ENCODE measurements around the gene TTLL11.

Gene TTLL11

GRCh38 chr9:122059214-122059954, 33.7 kb downstream of the TTLL11 start:
- Histone ChIP-seq H3K4me3 (ENCODE audit: low read length in 2 of 2) (no peak overlapping the region), H3K9ac (ENCODE audit: low read depth in 1 of 2, low read length in 2 of 2) (no peak overlapping the region), H3K27ac (ENCODE audit: low read depth in 2 of 2, low read length in 2 of 2) (no peak overlapping the region), H3K4me1 (ENCODE audit: control insufficient read depth in 2 of 2, insufficient read depth in 2 of 2, low read length in 2 of 2) (peaks cover 0 to 4% of the 10 kb centered on the region in 2 donors), H3K9me3 (ENCODE audit: control insufficient read depth in 2 of 2, low read length in 2 of 2) (no peaks in the 10 kb centered on the region), H3K27me3 (ENCODE audit: control insufficient read depth in 2 of 2, insufficient read depth in 2 of 2, low read length in 2 of 2) (no peaks in the 10 kb centered on the region), H3K36me3 (ENCODE audit: control insufficient read depth in 2 of 2, insufficient read depth in 2 of 2, low read length in 2 of 2) (no peaks in the 10 kb centered on the region)

GRCh38 chr9:122058709-122059108, 34.4 kb downstream of the TTLL11 start:
- Histone ChIP-seq H3K9ac (ENCODE audit: low read depth in 1 of 2, low read length in 2 of 2) (no peak overlapping the region), H3K9me3 (ENCODE audit: control insufficient read depth in 2 of 2, low read length in 2 of 2) (no peaks in the 10 kb centered on the region), H3K4me1 (ENCODE audit: control insufficient read depth in 2 of 2, insufficient read depth in 2 of 2, low read length in 2 of 2) (peaks cover 0 to 4% of the 10 kb centered on the region in 2 donors), H3K36me3 (ENCODE audit: control insufficient read depth in 2 of 2, insufficient read depth in 2 of 2, low read length in 2 of 2) (no peaks in the 10 kb centered on the region), H3K27me3 (ENCODE audit: control insufficient read depth in 2 of 2, insufficient read depth in 2 of 2, low read length in 2 of 2) (no peaks in the 10 kb centered on the region), H3K27ac (ENCODE audit: low read depth in 2 of 2, low read length in 2 of 2) (no peak overlapping the region), H3K4me3 (ENCODE audit: low read length in 2 of 2) (no peak overlapping the region)

- H3K27ac ChIP-seq (ENCODE audit: low read depth in 2 of 2, low read length in 2 of 2): no peak overlapping the region
- H3K9me3 ChIP-seq (ENCODE audit: control insufficient read depth in 2 of 2, low read length in 2 of 2): no peaks in the 10 kb centered on the region
- H3K36me3 ChIP-seq (ENCODE audit: control insufficient read depth in 2 of 2, insufficient read depth in 2 of 2, low read length in 2 of 2): no peaks in the 10 kb centered on the region
- H3K4me1 ChIP-seq (ENCODE audit: control insufficient read depth in 2 of 2, insufficient read depth in 2 of 2, low read length in 2 of 2): peaks cover 0 to 4% of the 10 kb centered on the region in 2 donors
- H3K4me3 ChIP-seq (ENCODE audit: low read length in 2 of 2): no peak overlapping the region
- H3K27me3 ChIP-seq (ENCODE audit: control insufficient read depth in 2 of 2, insufficient read depth in 2 of 2, low read length in 2 of 2): no peaks in the 10 kb centered on the region
- H3K9ac ChIP-seq (ENCODE audit: low read depth in 1 of 2, low read length in 2 of 2): no peak overlapping the region
Observed at GRCh38 chr9:122058051-122058450, 35.1 kb downstream of the TTLL11 start.

GRCh38 chr9:122057211-122057610, 35.9 kb downstream of the TTLL11 start:
- Histone ChIP-seq H3K9ac (ENCODE audit: low read depth in 1 of 2, low read length in 2 of 2) (no peak overlapping the region), H3K9me3 (ENCODE audit: control insufficient read depth in 2 of 2, low read length in 2 of 2) (no peaks in the 10 kb centered on the region), H3K36me3 (ENCODE audit: control insufficient read depth in 2 of 2, insufficient read depth in 2 of 2, low read length in 2 of 2) (no peaks in the 10 kb centered on the region), H3K27ac (ENCODE audit: low read depth in 2 of 2, low read length in 2 of 2) (no peak overlapping the region), H3K4me1 (ENCODE audit: control insufficient read depth in 2 of 2, insufficient read depth in 2 of 2, low read length in 2 of 2) (peaks cover 0 to 4% of the 10 kb centered on the region in 2 donors), H3K4me3 (ENCODE audit: low read length in 2 of 2) (no peak overlapping the region), H3K27me3 (ENCODE audit: control insufficient read depth in 2 of 2, insufficient read depth in 2 of 2, low read length in 2 of 2) (no peaks in the 10 kb centered on the region)

GRCh38 chr9:122056484-122056883, 36.6 kb downstream of the TTLL11 start:
- Histone ChIP-seq H3K27me3 (ENCODE audit: control insufficient read depth in 2 of 2, insufficient read depth in 2 of 2, low read length in 2 of 2) (no peaks in the 10 kb centered on the region), H3K4me1 (ENCODE audit: control insufficient read depth in 2 of 2, insufficient read depth in 2 of 2, low read length in 2 of 2) (peaks cover 0 to 4% of the 10 kb centered on the region in 2 donors), H3K9me3 (ENCODE audit: control insufficient read depth in 2 of 2, low read length in 2 of 2) (no peaks in the 10 kb centered on the region), H3K9ac (ENCODE audit: low read depth in 1 of 2, low read length in 2 of 2) (no peak overlapping the region), H3K4me3 (ENCODE audit: low read length in 2 of 2) (no peak overlapping the region), H3K36me3 (ENCODE audit: control insufficient read depth in 2 of 2, insufficient read depth in 2 of 2, low read length in 2 of 2) (no peaks in the 10 kb centered on the region), H3K27ac (ENCODE audit: low read depth in 2 of 2, low read length in 2 of 2) (no peak overlapping the region)

GRCh38 chr9:122055701-122056100, 37.4 kb downstream of the TTLL11 start:
- no peak overlapping the region for H3K4me3 ChIP-seq (ENCODE audit: low read length in 2 of 2)
- H3K9ac ChIP-seq (ENCODE audit: low read depth in 1 of 2, low read length in 2 of 2): no peak overlapping the region
- H3K9me3 ChIP-seq (ENCODE audit: control insufficient read depth in 2 of 2, low read length in 2 of 2): no peaks in the 10 kb centered on the region
- no peaks in the 10 kb centered on the region for H3K36me3 ChIP-seq (ENCODE audit: control insufficient read depth in 2 of 2, insufficient read depth in 2 of 2, low read length in 2 of 2)
- no peaks in the 10 kb centered on the region for H3K27me3 ChIP-seq (ENCODE audit: control insufficient read depth in 2 of 2, insufficient read depth in 2 of 2, low read length in 2 of 2)
- H3K4me1 ChIP-seq (ENCODE audit: control insufficient read depth in 2 of 2, insufficient read depth in 2 of 2, low read length in 2 of 2): peaks cover 0 to 4% of the 10 kb centered on the region in 2 donors
- no peak overlapping the region for H3K27ac ChIP-seq (ENCODE audit: low read depth in 2 of 2, low read length in 2 of 2)

GRCh38 chr9:122053567-122054350, 39.3 kb downstream of the TTLL11 start:
- H3K27ac ChIP-seq (ENCODE audit: low read depth in 2 of 2, low read length in 2 of 2): no peak overlapping the region
- H3K4me1 ChIP-seq (ENCODE audit: control insufficient read depth in 2 of 2, insufficient read depth in 2 of 2, low read length in 2 of 2): no peaks in the 10 kb centered on the region
- H3K9ac ChIP-seq (ENCODE audit: low read depth in 1 of 2, low read length in 2 of 2): no peak overlapping the region
- H3K36me3 ChIP-seq (ENCODE audit: control insufficient read depth in 2 of 2, insufficient read depth in 2 of 2, low read length in 2 of 2): no peaks in the 10 kb centered on the region
- H3K9me3 ChIP-seq (ENCODE audit: control insufficient read depth in 2 of 2, low read length in 2 of 2): no peaks in the 10 kb centered on the region
- H3K27me3 ChIP-seq (ENCODE audit: control insufficient read depth in 2 of 2, insufficient read depth in 2 of 2, low read length in 2 of 2): no peaks in the 10 kb centered on the region
- no peak overlapping the region for H3K4me3 ChIP-seq (ENCODE audit: low read length in 2 of 2)

- Histone ChIP-seq H3K27me3 (ENCODE audit: control insufficient read depth in 2 of 2, insufficient read depth in 2 of 2, low read length in 2 of 2) (no peaks in the 10 kb centered on the region), H3K9ac (ENCODE audit: low read depth in 1 of 2, low read length in 2 of 2) (no peak overlapping the region)
Observed at GRCh38 chr9:122053064-122053463, 40.0 kb downstream of the TTLL11 start.

GRCh38 chr9:122051351-122052321, 41.5 kb downstream of the TTLL11 start:
- Histone ChIP-seq H3K9me3 (ENCODE audit: control insufficient read depth in 2 of 2, low read length in 2 of 2) (no peaks in the 10 kb centered on the region), H3K4me3 (ENCODE audit: low read length in 2 of 2) (no peak overlapping the region), H3K36me3 (ENCODE audit: control insufficient read depth in 2 of 2, insufficient read depth in 2 of 2, low read length in 2 of 2) (no peaks in the 10 kb centered on the region), H3K9ac (ENCODE audit: low read depth in 1 of 2, low read length in 2 of 2) (no peak overlapping the region), H3K4me1 (ENCODE audit: control insufficient read depth in 2 of 2, insufficient read depth in 2 of 2, low read length in 2 of 2) (no peaks in the 10 kb centered on the region), H3K27me3 (ENCODE audit: control insufficient read depth in 2 of 2, insufficient read depth in 2 of 2, low read length in 2 of 2) (no peaks in the 10 kb centered on the region), H3K27ac (ENCODE audit: low read depth in 2 of 2, low read length in 2 of 2) (no peak overlapping the region)

More at GRCh38 chr9:122053064-122053463, 40.0 kb downstream of the TTLL11 start:
- Histone ChIP-seq H3K27ac (ENCODE audit: low read depth in 2 of 2, low read length in 2 of 2) (no peak overlapping the region), H3K36me3 (ENCODE audit: control insufficient read depth in 2 of 2, insufficient read depth in 2 of 2, low read length in 2 of 2) (no peaks in the 10 kb centered on the region), H3K9me3 (ENCODE audit: control insufficient read depth in 2 of 2, low read length in 2 of 2) (no peaks in the 10 kb centered on the region), H3K4me1 (ENCODE audit: control insufficient read depth in 2 of 2, insufficient read depth in 2 of 2, low read length in 2 of 2) (no peaks in the 10 kb centered on the region), H3K4me3 (ENCODE audit: low read length in 2 of 2) (no peak overlapping the region)

All from mucosa of rectum (tissue), 2 donors.